Endometrial microvascular endothelial cells (primary cell): ENCODE data around the gene LTC4S. TPM values are rescaled to one million over a fixed set of nuclear protein-coding genes. Genes with fewer than 3 reads are reported as not detected.
"Not testable (repeated sequence)": the region's sequence is repeated elsewhere in the genome, so short reads cannot be mapped to it uniquely, and the experiment has no call there.

Experiments used
- in situ Hi-C: cut with HindIII; loops from 2 replicates; pipeline ENCODE4 v1.10.0; 2017; ENCODE audit warnings: low sequenced_read_pairs, low pct_unique_long_range_greater_than_20kb; ENCODE audit errors: inconsistent ontology term
- total RNA-seq: library from RNA; depleted of rRNA; stranded (reverse); fragments of >200 nt; gene quantifications from one replicate; pipeline ENCODE4 v1.2.3, GENCODE V29; 2015; ENCODE audit errors: inconsistent ontology term

LTC4S gene
- total RNA-seq, 1 donor from 2014 or later = not detected

- in situ Hi-C loops = no loop called here
These were observed 25.3 kb upstream of the LTC4S start for GRCh38 chr5:179768326-179769085.

GRCh38 chr5:179769271-179769670 lies 24.5 kb upstream of the LTC4S start:
- in situ Hi-C loops = no loop called here

GRCh38 chr5:179769796-179770195 lies 24.0 kb upstream of the LTC4S start:
- in situ Hi-C loops = no loop called here

- in situ Hi-C loops = no loop called here
These were observed 22.4 kb upstream of the LTC4S start for GRCh38 chr5:179771311-179771895.

- in situ Hi-C loops = no loop called here
These were observed 21.4 kb upstream of the LTC4S start for GRCh38 chr5:179772351-179772750.

- in situ Hi-C loops = no loop called here
These were observed 20.1 kb upstream of the LTC4S start for GRCh38 chr5:179773686-179774040.

GRCh38 chr5:179774442-179774841 lies 19.3 kb upstream of the LTC4S start:
- in situ Hi-C loops = no loop called here

GRCh38 chr5:179776411-179776938 lies 17.3 kb upstream of the LTC4S start:
- in situ Hi-C loops = no loop called here

GRCh38 chr5:179777456-179777855 lies 16.3 kb upstream of the LTC4S start:
- in situ Hi-C loops = no loop called here

GRCh38 chr5:179777909-179778308 lies 15.9 kb upstream of the LTC4S start:
- in situ Hi-C loops = no loop called here

GRCh38 chr5:179778591-179778990 lies 15.2 kb upstream of the LTC4S start:
- in situ Hi-C loops = no loop called here

- in situ Hi-C loops = no loop called here
These were observed 14.0 kb upstream of the LTC4S start for GRCh38 chr5:179779826-179780225.

GRCh38 chr5:179780362-179780761 lies 13.4 kb upstream of the LTC4S start:
- in situ Hi-C loops = no loop called here

- in situ Hi-C loops = no loop called here
These were observed 11.9 kb upstream of the LTC4S start for GRCh38 chr5:179781846-179782245.

GRCh38 chr5:179783128-179783527 lies 10.7 kb upstream of the LTC4S start:
- in situ Hi-C loops = no loop called here

- in situ Hi-C loops = no loop called here
These were observed 6.9 kb upstream of the LTC4S start for GRCh38 chr5:179786861-179787260.

- in situ Hi-C loops = no loop called here
These were observed 5.5 kb upstream of the LTC4S start for GRCh38 chr5:179788193-179788854.

- in situ Hi-C loops = not testable (repeated sequence)
These were observed 4.5 kb upstream of the LTC4S start for GRCh38 chr5:179789278-179789677.

GRCh38 chr5:179791881-179792611 lies 1.7 kb upstream of the LTC4S start:
- in situ Hi-C loops = no loop called here
